AG08395 (cell line): ENCODE results near the gene RAB41.
"Not testable (repeated sequence)": the region's sequence is repeated elsewhere in the genome, so short reads cannot be mapped to it uniquely, and the experiment has no call there.

ENCODE experiments used
- DNase-seq: peaks from one replicate; pipeline ENCODE4 v3.0.0; 2012; ENCODE audit warnings: mixed read lengths, low spot score

The RAB41 gene

GRCh38 chrX:70289793-70290770, 8.1 kb downstream of the RAB41 start, which contains the start of the genes KIF4A and PDZD11:
KIF4A (plus strand) TSS chrX:70290104; CDS start chrX:70290459, 355 bp downstream.
PDZD11 (minus strand) TSS chrX:70289927; CDS start chrX:70289341, 586 bp downstream.
- peak; percentile 96 for DNase-seq

- no peak for DNase-seq
Measured at GRCh38 chrX:70292788-70293187, 10.8 kb downstream of the RAB41 start.

- DNase-seq = no peak
Measured at GRCh38 chrX:70293621-70294020, 11.6 kb downstream of the RAB41 start.

GRCh38 chrX:70301716-70302115, 19.7 kb downstream of the RAB41 start:
- DNase-seq = peak; percentile 4

GRCh38 chrX:70313503-70313902, 31.5 kb downstream of the RAB41 start:
- DNase-seq = peak; percentile 10

GRCh38 chrX:70322784-70323183, 40.8 kb downstream of the RAB41 start:
- DNase-seq = no peak

GRCh38 chrX:70323628-70324027, 41.7 kb downstream of the RAB41 start:
- DNase-seq = not testable (repeated sequence)

GRCh38 chrX:70324326-70324725, 42.4 kb downstream of the RAB41 start:
- no peak for DNase-seq

GRCh38 chrX:70331161-70331560, 49.2 kb downstream of the RAB41 start:
- no peak for DNase-seq

GRCh38 chrX:70332600-70332999, 50.6 kb downstream of the RAB41 start:
- no peak for DNase-seq
